ENCODE data around the gene SNAP29. TPM values are rescaled to one million over a fixed set of nuclear protein-coding genes. Genes with fewer than 3 reads are reported as not detected.
"Not testable (repeated sequence)": the region's sequence is repeated elsewhere in the genome, so short reads cannot be mapped to it uniquely, and the experiment has no call there.

SNAP29 gene
- total and polyA plus RNA-seq, 7 donors: 19.1 to 46.3 (median 27.6) TPM

DNA sequence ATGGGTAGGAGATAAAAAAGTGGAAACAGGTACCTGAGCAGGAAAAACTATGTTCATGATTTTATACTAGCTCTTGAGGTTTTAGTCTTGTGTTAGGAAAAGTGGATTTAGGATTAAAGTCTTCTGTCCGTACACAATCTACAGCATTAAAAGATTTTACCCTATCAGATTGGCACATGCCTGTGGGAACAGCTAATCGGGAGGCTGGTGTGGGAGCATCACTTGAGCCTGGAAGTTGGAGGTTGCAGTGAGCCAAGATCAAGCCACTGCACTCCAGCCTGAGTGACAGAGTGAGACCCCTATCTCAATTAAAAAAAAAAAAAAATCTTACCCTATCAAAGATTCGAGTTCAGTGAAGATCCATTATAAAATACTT lies 46.2 kb downstream of the SNAP29 start:
- no peak for TF ChIP-seq CTCF (IDR thresholded peaks at IDR 0.05)
- no peak overlapping the region for H3K4me3 ChIP-seq
- H3K27me3 ChIP-seq (ENCODE audit: insufficient read depth in 3 of 3, low read length in 2 of 3): no peaks in the 10 kb centered on the region
- H3K4me1 ChIP-seq: peaks cover 9% of the 10 kb centered on the region
- DNase-seq: no peak
- no peak overlapping the region for H3K27ac ChIP-seq
- H3K9me3 ChIP-seq: no peaks in the 10 kb centered on the region
- WGBS, 3 donors: 73 to 82% (median 74%) methylated on average over 3 of the region's 3 CpGs
- H3K36me3 ChIP-seq (ENCODE audit: insufficient read depth in 1 of 2, low read depth in 1 of 2): no peaks in the 10 kb centered on the region
- no peak for ATAC-seq
- intact Hi-C loops (cut with DNase I): no loop called here

DNA sequence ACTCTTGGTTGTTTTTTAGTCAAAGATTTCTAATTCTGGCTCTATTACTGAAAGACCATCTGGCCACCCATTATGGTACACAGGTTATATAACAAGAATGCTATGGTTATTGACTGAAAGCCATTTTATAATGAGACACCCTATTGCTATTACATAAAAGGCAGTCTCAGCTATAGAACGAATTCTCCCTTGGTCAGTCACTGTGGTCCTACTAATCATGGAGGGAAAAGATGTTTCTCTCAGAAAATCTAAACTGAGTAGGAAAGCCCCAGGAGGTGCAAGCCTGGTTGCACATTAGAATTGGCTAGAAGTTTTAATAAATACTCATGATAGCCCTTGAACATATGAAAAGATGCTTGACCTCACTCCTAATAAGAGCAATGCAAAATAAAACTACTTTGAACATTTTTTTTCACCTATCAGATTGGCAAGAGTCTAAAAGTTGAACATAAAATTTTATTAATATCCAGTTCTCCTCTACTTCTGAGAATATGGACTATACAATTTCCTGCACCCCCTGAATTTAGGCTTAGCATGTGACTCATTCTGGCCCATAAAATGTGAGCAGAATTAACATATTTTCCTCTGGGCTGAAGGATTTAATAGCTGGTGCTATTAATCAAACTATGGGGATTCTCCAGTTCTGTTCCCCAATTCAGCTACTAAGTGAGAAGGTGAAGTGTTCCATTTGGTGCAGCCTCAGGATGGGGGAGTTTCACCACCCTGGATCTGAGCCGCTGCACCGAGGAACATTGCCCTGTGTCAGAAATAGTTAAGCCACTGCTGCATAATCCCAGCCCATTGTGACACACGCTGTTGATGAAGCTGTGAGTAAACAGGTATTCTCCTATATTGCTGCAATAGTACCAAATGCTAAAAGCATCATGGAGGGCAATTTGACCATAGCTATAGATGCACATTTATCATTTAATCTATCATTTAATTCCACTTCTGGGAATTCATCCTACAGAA lies 46.9 kb downstream of the SNAP29 start:
- intact Hi-C loops (cut with DNase I): no loop called here
- DNase-seq (no peak), ATAC-seq (peak in 1 of 4 donors; percentile 32)
- H3K27ac ChIP-seq: no peak overlapping the region
- no peak overlapping the region for H3K4me3 ChIP-seq
- 55 to 63% (median 63%) methylated on average over 4 of the region's 4 CpGs for WGBS, 3 donors
- H3K36me3 ChIP-seq (ENCODE audit: insufficient read depth in 1 of 2, low read depth in 1 of 2): no peaks in the 10 kb centered on the region
- H3K27me3 ChIP-seq (ENCODE audit: insufficient read depth in 3 of 3, low read length in 2 of 3): no peaks in the 10 kb centered on the region
- no peak for TF ChIP-seq CTCF (IDR thresholded peaks at IDR 0.05)
- H3K9me3 ChIP-seq: no peaks in the 10 kb centered on the region
- H3K4me1 ChIP-seq: peaks cover 9% of the 10 kb centered on the region

GRCh38 chr22:20906387-20906767 lies 47.6 kb downstream of the SNAP29 start:
- intact Hi-C loops (cut with DNase I): no loop called here
- Histone ChIP-seq H3K4me3 (no peak overlapping the region), H3K27me3 (ENCODE audit: insufficient read depth in 3 of 3, low read length in 2 of 3) (no peaks in the 10 kb centered on the region), H3K36me3 (ENCODE audit: insufficient read depth in 1 of 2, low read depth in 1 of 2) (no peaks in the 10 kb centered on the region), H3K9me3 (no peaks in the 10 kb centered on the region), H3K27ac (no peak overlapping the region), H3K4me1 (peaks cover 9% of the 10 kb centered on the region)
- ATAC-seq (no peak), DNase-seq (no peak)
- no peak for TF ChIP-seq CTCF (IDR thresholded peaks at IDR 0.05)
- 79 to 85% (median 79%) methylated on average over 3 of the region's 3 CpGs for WGBS, 3 donors

DNA sequence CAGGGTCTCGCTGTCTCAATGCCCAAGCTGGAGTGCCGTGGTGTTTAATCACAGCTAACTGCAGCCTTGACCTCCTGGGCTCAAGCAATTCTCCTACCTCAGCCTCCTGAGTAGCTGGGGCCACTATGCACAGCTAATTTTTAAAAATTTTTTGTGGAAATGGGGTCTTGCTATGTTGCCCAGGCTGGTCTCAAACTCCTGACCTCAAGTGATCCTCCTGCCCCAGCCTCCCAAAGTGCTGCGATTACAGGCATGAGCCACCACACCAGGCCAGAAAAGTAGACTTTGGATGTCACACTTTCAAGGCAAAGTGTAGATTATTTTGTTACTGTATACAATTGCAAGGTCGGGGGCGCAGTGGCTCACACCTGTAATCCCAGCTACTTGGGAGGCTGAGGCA lies 49.9 kb downstream of the SNAP29 start:
- DNase-seq; H3K27me3 ChIP-seq (ENCODE audit: insufficient read depth in 3 of 3, low read length in 2 of 3); H3K4me3 ChIP-seq; H3K9me3 ChIP-seq; ATAC-seq; H3K4me1 ChIP-seq; intact Hi-C loops (cut with DNase I); H3K36me3 ChIP-seq (ENCODE audit: insufficient read depth in 1 of 2, low read depth in 1 of 2); H3K27ac ChIP-seq: not testable (repeated sequence)
- WGBS, 3 donors: 90 to 96% (median 95%) methylated on average over 5 of the region's 5 CpGs

- Histone ChIP-seq H3K36me3 (ENCODE audit: insufficient read depth in 1 of 2, low read depth in 1 of 2) (no peaks in the 10 kb centered on the region), H3K9me3 (no peaks in the 10 kb centered on the region), H3K4me3 (no peak overlapping the region), H3K27me3 (ENCODE audit: insufficient read depth in 3 of 3, low read length in 2 of 3) (no peaks in the 10 kb centered on the region), H3K27ac (no peak overlapping the region), H3K4me1 (peaks cover 3% of the 10 kb centered on the region)
- no peak for TF ChIP-seq CTCF (IDR thresholded peaks at IDR 0.05)
- intact Hi-C loops (cut with DNase I): no loop called here
- 71 to 74% (median 72%) methylated on average over 6 of the region's 6 CpGs for WGBS, 3 donors
- no peak for ATAC-seq
- no peak for DNase-seq
Measured at GRCh38 chr22:20909543-20910303, 50.9 kb downstream of the SNAP29 start.

All from psoas muscle (tissue), 8 donors.